Measurements from ENCODE around the gene C20orf204.
"Not testable (repeated sequence)": the region's sequence is repeated elsewhere in the genome, so short reads cannot be mapped to it uniquely, and the experiment has no call there.

The C20orf204 gene

DNA sequence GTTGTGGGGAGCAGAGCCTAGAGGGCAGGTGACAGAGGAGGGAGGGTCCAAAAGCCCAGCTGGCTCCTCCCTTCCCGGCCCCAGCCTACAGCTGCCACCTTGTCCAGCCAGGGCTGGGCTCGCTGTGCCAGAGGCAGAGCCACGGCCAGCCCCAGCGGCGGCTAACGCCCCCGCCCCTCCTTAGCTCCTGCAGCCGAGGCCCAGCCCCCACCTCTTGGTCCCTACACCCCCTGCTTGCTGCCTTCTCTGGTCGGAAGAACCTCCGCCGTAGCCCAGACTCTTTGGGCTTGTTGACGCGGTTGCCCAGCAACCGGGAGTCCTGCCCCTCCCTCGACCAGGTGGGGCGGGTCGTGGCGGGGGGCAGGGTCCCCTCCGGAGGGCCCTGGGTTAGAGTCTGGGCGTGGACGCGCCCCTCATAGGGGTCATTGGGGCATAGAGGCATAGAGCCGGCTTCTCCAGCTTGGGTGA is 48.7 kb downstream of the C20orf204 start:
- no peak for DNase-seq

DNA sequence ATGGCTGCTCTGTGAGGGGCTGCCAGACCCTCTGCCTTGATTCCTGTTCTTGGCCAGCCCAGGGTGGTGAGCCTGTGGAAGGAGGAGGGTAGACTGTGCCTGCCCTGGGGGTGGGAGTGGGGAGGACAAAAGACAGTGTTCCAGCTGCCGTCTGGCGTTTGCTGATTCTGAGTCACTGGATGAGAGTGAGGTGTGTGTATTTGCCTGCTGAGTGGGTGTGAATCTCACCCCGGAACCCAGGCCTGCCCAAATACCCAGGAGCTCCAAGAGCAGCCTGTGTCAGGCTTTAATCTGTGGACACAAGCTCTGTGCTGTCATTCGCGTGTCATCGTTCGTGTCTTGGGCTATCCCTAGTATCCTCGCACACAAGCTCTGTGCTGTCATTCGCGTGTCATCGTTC is 50.8 kb downstream of the C20orf204 start:
- no peak for DNase-seq

DNA sequence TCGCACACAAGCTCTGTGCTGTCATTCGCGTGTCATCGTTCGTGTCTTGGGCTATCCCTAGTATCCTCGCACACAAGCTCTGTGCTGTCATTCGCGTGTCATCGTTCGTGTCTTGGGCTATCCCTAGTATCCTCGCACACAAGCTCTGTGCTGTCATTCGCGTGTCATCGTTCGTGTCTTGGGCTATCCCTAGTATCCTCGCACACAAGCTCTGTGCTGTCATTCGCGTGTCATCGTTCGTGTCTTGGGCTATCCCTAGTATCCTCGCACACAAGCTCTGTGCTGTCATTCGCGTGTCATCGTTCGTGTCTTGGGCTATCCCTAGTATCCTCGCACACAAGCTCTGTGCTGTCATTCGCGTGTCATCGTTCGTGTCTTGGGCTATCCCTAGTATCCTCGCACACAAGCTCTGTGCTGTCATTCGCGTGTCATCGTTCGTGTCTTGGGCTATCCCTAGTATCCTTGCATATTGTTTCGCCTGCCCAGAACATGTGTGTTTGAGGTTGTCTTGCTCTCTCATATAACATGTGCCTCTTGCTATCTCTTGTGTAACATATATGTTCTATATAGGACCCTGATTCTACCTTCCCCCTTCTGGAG is 51.3 kb downstream of the C20orf204 start:
- DNase-seq, result not testable (repeated sequence)

DNA sequence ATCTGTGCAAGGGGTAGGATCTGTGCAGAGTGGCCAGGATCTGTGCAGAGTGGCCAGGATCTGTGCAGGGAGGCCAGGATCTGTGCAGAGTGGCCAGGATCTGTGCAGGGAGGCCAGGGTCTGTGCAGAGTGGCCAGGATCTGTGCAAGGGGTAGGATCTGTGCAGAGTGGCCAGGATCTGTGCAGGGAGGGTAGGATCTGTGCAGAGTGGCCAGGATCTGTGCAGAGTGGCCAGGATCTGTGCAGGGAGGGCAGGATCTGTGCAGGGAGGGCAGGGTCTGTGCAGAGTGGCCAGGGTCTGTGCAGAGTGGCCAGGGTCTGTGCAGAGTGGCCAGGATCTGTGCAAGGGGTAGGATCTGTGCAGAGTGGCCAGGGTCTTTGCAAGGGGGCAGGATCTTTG is 52.6 kb downstream of the C20orf204 start:
- not testable (repeated sequence) for DNase-seq

All from NCI-H510A (cell line).